Right lobe of liver (tissue), 4 donors: Measurements from ENCODE around the gene DCDC1.

ENCODE experiments used
- CTCF ChIP-seq, 4 donors: fragments of 200-600 bp in 3 of 4; fragments of 450-650 bp in 1 of 4; IDR thresholded peaks; one replicate each; pipeline versions ENCODE4 v1.5.1 to v1.8.0; 2016 to 2022; ENCODE audit warnings: antibody characterized with exemption in 4 of 4, mild to moderate bottlenecking in 2 of 4
- POLR2A ChIP-seq: fragments of 450-650 bp; IDR thresholded peaks from one replicate; pipeline ENCODE4 v1.6.1; 2017; ENCODE audit warnings: antibody characterized with exemption, mild to moderate bottlenecking
- donor health status: DM: no; HTN: no; CAD: no.
- donor health status: DM: no; HTN: no; CAD: no.
- donor health status: DM: no; HTN: yes; CAD: no.

- peak in 2 of 4 donors; percentile 14 to 26 for TF ChIP-seq CTCF (IDR thresholded peaks at IDR 0.05)
- no peak for TF ChIP-seq POLR2A
These were observed 455.3 kb downstream of the DCDC1 start for GRCh38 chr11:30914143-30914762.
